ENCODE data around the gene EGFLAM.
A peak's percentile ranks its signal among the peaks of the same experiment; 100 is the strongest.

Gene EGFLAM

GRCh38 chr5:38471709-38472108 lies 213.3 kb downstream of the EGFLAM start:
- DNase-seq (ENCODE audit: low spot score) = no peak

- no peak for DNase-seq (ENCODE audit: low spot score)
These were observed 214.2 kb downstream of the EGFLAM start for GRCh38 chr5:38472541-38472940.

GRCh38 chr5:38473008-38473407 lies 214.6 kb downstream of the EGFLAM start:
- no peak for DNase-seq (ENCODE audit: low spot score)

- no peak for DNase-seq (ENCODE audit: low spot score)
These were observed 219.8 kb downstream of the EGFLAM start for GRCh38 chr5:38478166-38478565.

GRCh38 chr5:38478878-38479277 lies 220.5 kb downstream of the EGFLAM start:
- DNase-seq (ENCODE audit: low spot score) = no peak

- no peak for DNase-seq (ENCODE audit: low spot score)
These were observed 221.1 kb downstream of the EGFLAM start for GRCh38 chr5:38479315-38479904.

GRCh38 chr5:38483805-38484398 lies 225.5 kb downstream of the EGFLAM start:
- no peak for DNase-seq (ENCODE audit: low spot score)

- no peak for DNase-seq (ENCODE audit: low spot score)
These were observed 235.8 kb downstream of the EGFLAM start for GRCh38 chr5:38494175-38494574.

- DNase-seq (ENCODE audit: low spot score) = no peak
These were observed 236.4 kb downstream of the EGFLAM start for GRCh38 chr5:38494763-38495162.

- peak; percentile 4 for DNase-seq (ENCODE audit: low spot score)
These were observed 239.6 kb downstream of the EGFLAM start for GRCh38 chr5:38497946-38498345.

- peak; percentile 54 for DNase-seq (ENCODE audit: low spot score)
These were observed 242.4 kb downstream of the EGFLAM start for GRCh38 chr5:38500573-38501260.

- no peak for DNase-seq (ENCODE audit: low spot score)
These were observed 247.9 kb downstream of the EGFLAM start for GRCh38 chr5:38506302-38506701.

- DNase-seq (ENCODE audit: low spot score) = peak; percentile 51
These were observed 250.8 kb downstream of the EGFLAM start for GRCh38 chr5:38509185-38509584.
